SU-DHL-6 (cell line): ENCODE data around the gene CRAT.

ENCODE experiments used
- H2AFZ ChIP-seq: fragments of 200-600 bp; sonication (generic); 2 replicates; pipeline ENCODE4 v1.6.1; 2014; ENCODE audit warnings: low read depth, mild to moderate bottlenecking, moderate library complexity, mixed read lengths, antibody characterized with exemption, low read length; ENCODE audit not compliant: severe bottlenecking
- H3F3A ChIP-seq: fragments of 200-600 bp; shearing (Covaris generic); 2 replicates; pipeline ENCODE4 v1.6.0; 2016; ENCODE audit warnings: antibody characterized with exemption, mild to moderate bottlenecking; ENCODE audit not compliant: insufficient read depth
- H3K27ac ChIP-seq: fragments of 200-600 bp; sonication (generic); 2 replicates; pipeline ENCODE4 v1.5.1; 2016; ENCODE audit warnings: low read depth, mild to moderate bottlenecking, low read length, moderate library complexity, mixed read lengths
- H3K27me3 ChIP-seq: fragments of 200-600 bp; sonication (generic), shearing (Covaris generic); 2 replicates; pipeline ENCODE4 v1.6.0; 2014; ENCODE audit warnings: mild to moderate bottlenecking, low read length
- H3K36me3 ChIP-seq: fragments of 200-600 bp; sonication (generic); 2 replicates; pipeline ENCODE4 v1.6.1; 2014; ENCODE audit warnings: mild to moderate bottlenecking, low read length, mixed read lengths
- H3K4me2 ChIP-seq: fragments of 300-600, 200-600 bp; shearing (Covaris generic), sonication (generic); 2 replicates; pipeline ENCODE4 v1.6.0; 2014; ENCODE audit warnings: low read length, low read depth, mild to moderate bottlenecking; ENCODE audit not compliant: poor library complexity, severe bottlenecking
- H3K4me3 ChIP-seq: fragments of 200-600 bp; sonication (generic); 2 replicates; pipeline ENCODE4 v1.5.1; 2014; ENCODE audit warnings: antibody characterized with exemption, low read length, mild to moderate bottlenecking, mixed read lengths; ENCODE audit not compliant: insufficient read depth, poor library complexity, severe bottlenecking
- H3K79me2 ChIP-seq: fragments of 200-600 bp; sonication (generic); 2 replicates; pipeline ENCODE4 v1.6.1; 2014; ENCODE audit warnings: mild to moderate bottlenecking, low read length, moderate library complexity; ENCODE audit not compliant: insufficient read depth
- H3K9ac ChIP-seq: fragments of 200-600 bp; sonication (generic); 2 replicates; pipeline ENCODE4 v1.7.0; 2014; ENCODE audit warnings: mild to moderate bottlenecking, low read length
- H3K9me2 ChIP-seq: fragments of 200-600 bp; sonication (generic); replicated peaks from 2 replicates; pipeline ENCODE4 v1.6.1; 2014; ENCODE audit warnings: low read length; ENCODE audit not compliant: insufficient read depth
- H3K9me3 ChIP-seq: fragments of 200-600 bp; sonication (generic); 2 replicates; pipeline ENCODE4 v1.6.1; 2014; ENCODE audit warnings: low read length, mixed read lengths; ENCODE audit not compliant: insufficient read depth
- H4K20me1 ChIP-seq: fragments of 200-600 bp; sonication (generic); 2 replicates; pipeline ENCODE4 v1.6.1; 2014; ENCODE audit warnings: low read depth, mild to moderate bottlenecking, antibody characterized with exemption, low read length, moderate library complexity, mixed read lengths
- CTCF ChIP-seq: fragments of 200-600 bp; sonication (generic); IDR thresholded peaks from one replicate; pipeline ENCODE4 v1.5.1; 2017; ENCODE audit warnings: antibody characterized with exemption, mild to moderate bottlenecking, low read length, moderate library complexity; ENCODE audit not compliant: insufficient read depth, poor library complexity, severe bottlenecking
- EZH2phosphoT487 ChIP-seq: fragments of 200-600 bp; sonication (generic), shearing (Covaris generic); conservative IDR thresholded peaks from 2 replicates; pipeline ENCODE4 v1.6.1; 2018; ENCODE audit warnings: mild to moderate bottlenecking, antibody characterized with exemption, low read length, moderate library complexity, mixed read lengths

Gene CRAT

GRCh38 chr9:129064499-129064908 lies 46.1 kb downstream of the CRAT start:
- Histone ChIP-seq H3K9ac (no peak overlapping the region), H4K20me1 (no peaks in the 10 kb centered on the region), H3K79me2 (no peaks in the 10 kb centered on the region), H3K9me2 (no peaks in the 10 kb centered on the region), H3K4me2 (no peak overlapping the region), H3K4me3 (no peak overlapping the region), H3K27ac (no peak overlapping the region), H2AFZ (no peak overlapping the region), H3F3A (no peaks in the 10 kb centered on the region), H3K9me3 (no peaks in the 10 kb centered on the region), H3K27me3 (no peaks in the 10 kb centered on the region), H3K36me3 (no peaks in the 10 kb centered on the region)
- TF ChIP-seq EZH2phosphoT487, result no peak

- Histone ChIP-seq H3K79me2 (no peaks in the 10 kb centered on the region), H3K9me2 (no peaks in the 10 kb centered on the region), H3K4me3 (no peak overlapping the region), H3F3A (no peaks in the 10 kb centered on the region), H3K9me3 (no peaks in the 10 kb centered on the region), H4K20me1 (no peaks in the 10 kb centered on the region), H2AFZ (no peak overlapping the region), H3K36me3 (no peaks in the 10 kb centered on the region), H3K4me2 (no peak overlapping the region), H3K27me3 (no peaks in the 10 kb centered on the region), H3K27ac (no peak overlapping the region), H3K9ac (no peak overlapping the region)
- TF ChIP-seq CTCF, result no peak
- no peak for TF ChIP-seq EZH2phosphoT487
Measured at GRCh38 chr9:129063061-129063460, 47.5 kb downstream of the CRAT start.

- H3F3A ChIP-seq, result no peaks in the 10 kb centered on the region
- no peak overlapping the region for H3K4me3 ChIP-seq
- no peaks in the 10 kb centered on the region for H3K36me3 ChIP-seq
- H3K27me3 ChIP-seq, result no peaks in the 10 kb centered on the region
- no peak overlapping the region for H3K9ac ChIP-seq
- no peak overlapping the region for H3K27ac ChIP-seq
- H2AFZ ChIP-seq, result no peak overlapping the region
- H4K20me1 ChIP-seq, result no peaks in the 10 kb centered on the region
- H3K4me2 ChIP-seq, result no peak overlapping the region
- no peaks in the 10 kb centered on the region for H3K9me2 ChIP-seq
- H3K9me3 ChIP-seq, result no peaks in the 10 kb centered on the region
- no peaks in the 10 kb centered on the region for H3K79me2 ChIP-seq
- TF ChIP-seq CTCF, result no peak
- no peak for TF ChIP-seq EZH2phosphoT487
Measured at GRCh38 chr9:129060991-129061390, 49.6 kb downstream of the CRAT start.

- Histone ChIP-seq H3K4me3 (no peak overlapping the region), H3F3A (no peaks in the 10 kb centered on the region), H2AFZ (no peak overlapping the region), H3K9me2 (no peaks in the 10 kb centered on the region), H3K9ac (no peak overlapping the region), H3K27ac (no peak overlapping the region), H3K79me2 (no peaks in the 10 kb centered on the region), H3K36me3 (no peaks in the 10 kb centered on the region), H3K27me3 (no peaks in the 10 kb centered on the region), H3K4me2 (no peak overlapping the region), H4K20me1 (no peaks in the 10 kb centered on the region), H3K9me3 (no peaks in the 10 kb centered on the region)
- TF ChIP-seq CTCF, result no peak
- no peak for TF ChIP-seq EZH2phosphoT487
Measured at GRCh38 chr9:129059796-129060785, 50.5 kb downstream of the CRAT start.
